K562 (cell line): ENCODE data around the gene WDR70. TPM values are rescaled to one million over a fixed set of nuclear protein-coding genes. Genes with fewer than 3 reads are reported as not detected.
"Not testable (repeated sequence)": the region's sequence is repeated elsewhere in the genome, so short reads cannot be mapped to it uniquely, and the experiment has no call there.

ENCODE experiments used
- ATAC-seq: fragments of 200-7000 bp; cut with Tn5 transposase; 3 replicates; pipeline ENCODE4 v1.9.1; 2020; ENCODE audit warnings: moderate library complexity
- BruUV-seq: library from RNA; stranded (reverse); fragments of 400-500 nt; replicated peaks from 2 replicates; lab custom pipeline; 2021; lab: Mats Ljungman, UMichigan
- CTCF ChIA-PET: fragments of 300-600 bp; formaldehyde crosslinking; extraction: SDS; loops from one replicate; lab custom pipeline; 2021; ENCODE audit warnings: low intra/inter-chr PET ratio; lab: Yijun Ruan, JAX
- POLR2A ChIA-PET: fragments of 300-600, 350-650 bp; sonication (Branson Sonifier 250); formaldehyde crosslinking; extraction: SDS; loops from one replicate; lab custom pipeline; 2021; ENCODE audit warnings: antibody characterized with exemption, inconsistent platforms; lab: Yijun Ruan, JAX
- DNase-seq, 4 experiments: peaks; one replicate each; pipeline versions ENCODE4 v3.0.0 to v3.0.0-alpha.2; 2011 to 2018; ENCODE audit warnings: low spot score in 3 of 4, mixed read lengths in 3 of 4; ENCODE audit errors: extremely low read depth in 1 of 4
- FAIRE-seq: peaks from 2 replicates; lab custom pipeline; 2011; peaks lifted over from hg19 to GRCh38; lab: Jason Lieb, UNC
- H2AFZ ChIP-seq: 2 replicates; pipeline ENCODE4 v1.6.0; 2011; ENCODE audit warnings: low read depth, low read length, control low read depth, inconsistent platforms
- H3K27ac ChIP-seq: fragments of 200-600 bp; 3 replicates; pipeline ENCODE4 v1.8.0; 2011; ENCODE audit warnings: low read depth, mild to moderate bottlenecking, control low read depth, inconsistent platforms, low read length, moderate library complexity, mixed read lengths; ENCODE audit errors: extremely low read depth
- H3K27me3 ChIP-seq, 2 experiments: fragments of 300-600 bp in 1 of 2; 2 replicates in 1 of 2; 3 replicates in 1 of 2; pipeline versions ENCODE4 v1.6.0 to v1.8.0; 2011; ENCODE audit warnings: inconsistent platforms in 2 of 2, low read length in 2 of 2, mild to moderate bottlenecking in 1 of 2, mixed read lengths in 1 of 2, moderate library complexity in 1 of 2; ENCODE audit not compliant: control insufficient read depth in 2 of 2, insufficient read depth in 2 of 2
- H3K36me3 ChIP-seq: fragments of 300-600 bp; 3 replicates; pipeline ENCODE4 v1.8.0; 2011; ENCODE audit warnings: mild to moderate bottlenecking, low read length, inconsistent platforms; ENCODE audit not compliant: control insufficient read depth, insufficient read depth
- H3K4me1 ChIP-seq, 2 experiments: fragments of 200-600 bp in 1 of 2; replicated peaks in 1 of 2; 2 replicates in 1 of 2; 3 replicates in 1 of 2; pipeline versions ENCODE4 v1.5.1 to v1.8.0; 2011; ENCODE audit warnings: inconsistent platforms in 2 of 2, low read length in 2 of 2, mild to moderate bottlenecking in 1 of 2, mixed read lengths in 1 of 2, moderate library complexity in 1 of 2; ENCODE audit not compliant: control insufficient read depth in 2 of 2, insufficient read depth in 2 of 2
- H3K4me2 ChIP-seq: 2 replicates; pipeline ENCODE4 v1.6.1; 2011; ENCODE audit warnings: low read length, control low read depth, inconsistent platforms, mixed read lengths; ENCODE audit not compliant: insufficient read depth
- H3K4me3 ChIP-seq: fragments of 200-600 bp; sonication (generic), shearing (Covaris generic); 2 replicates; pipeline ENCODE4 v1.5.1; 2016; ENCODE audit warnings: control low read depth, inconsistent platforms
- H3K79me2 ChIP-seq: fragments of 200-600 bp; 3 replicates; pipeline ENCODE4 v1.8.0; 2011; ENCODE audit warnings: low read length, inconsistent platforms; ENCODE audit not compliant: control insufficient read depth, insufficient read depth
- H3K9ac ChIP-seq, 2 experiments: 2 replicates each; pipeline versions ENCODE4 v1.6.0 to v1.6.1; 2011; ENCODE audit warnings: low read depth in 2 of 2, low read length in 2 of 2, control low read depth in 1 of 2, inconsistent platforms in 1 of 2, mild to moderate bottlenecking in 1 of 2, mixed read lengths in 1 of 2; ENCODE audit not compliant: insufficient read depth in 1 of 2
- H3K9me1 ChIP-seq: one replicate; pipeline ENCODE4 v1.6.0; 2011; ENCODE audit warnings: inconsistent platforms, mild to moderate bottlenecking, low read length, moderate library complexity; ENCODE audit not compliant: control insufficient read depth, insufficient read depth
- H3K9me3 ChIP-seq: replicated peaks from 2 replicates; pipeline ENCODE4 v1.5.1; 2011; ENCODE audit warnings: low read depth, low read length, inconsistent platforms; ENCODE audit not compliant: control insufficient read depth, insufficient read depth
- H4K20me1 ChIP-seq: replicated peaks from 2 replicates; pipeline ENCODE4 v1.6.1; 2011; ENCODE audit warnings: low read length, inconsistent platforms, mixed read lengths; ENCODE audit not compliant: control insufficient read depth, insufficient read depth
- CC2D1A ChIP-seq: fragments of 450-650 bp; IDR thresholded peaks from 2 replicates; pipeline ENCODE4 v1.6.1; 2017; ENCODE audit warnings: mild to moderate bottlenecking
- DMBX1 ChIP-seq: fragments of 250-450 bp; sonication (Bioruptor Pico); IDR thresholded peaks from 2 replicates; pipeline ENCODE4 v1.8.0; 2022; ENCODE audit warnings: inconsistent platforms, mild to moderate bottlenecking, moderate library complexity, borderline replicate concordance
- ESRRA ChIP-seq: fragments of 450-650 bp; IDR thresholded peaks from 2 replicates; pipeline ENCODE4 v1.6.1; 2014; ENCODE audit warnings: low read depth, mild to moderate bottlenecking, moderate library complexity, borderline replicate concordance
- ETS1 ChIP-seq: conservative IDR thresholded peaks from 2 replicates; pipeline ENCODE4 v1.6.1; 2011; ENCODE audit warnings: low read depth, mild to moderate bottlenecking, low read length; ENCODE audit not compliant: control insufficient read depth
- FOXP4 ChIP-seq: sonication (generic); formaldehyde crosslinking; IDR thresholded peaks from 2 replicates; pipeline ENCODE4 v1.8.0; 2022; ENCODE audit warnings: mild to moderate bottlenecking, missing genetic modification reagents, borderline replicate concordance
- GABPB1 ChIP-seq: sonication (generic); formaldehyde crosslinking; IDR thresholded peaks from 2 replicates; pipeline ENCODE4 v1.8.0; 2022; ENCODE audit warnings: mild to moderate bottlenecking, missing genetic modification reagents
- HDAC1 ChIP-seq, 2 experiments: fragments of 450-650 bp; IDR thresholded peaks; 2 replicates each; pipeline ENCODE4 v1.6.1; 2016 to 2017; ENCODE audit warnings: inconsistent platforms in 1 of 2, mild to moderate bottlenecking in 1 of 2, moderate library complexity in 1 of 2
- NFE2 ChIP-seq: IDR thresholded peaks from 2 replicates; pipeline ENCODE4 v1.6.1; 2014; ENCODE audit warnings: antibody characterized with exemption, low read depth
- NFIC ChIP-seq: fragments of 450-650 bp; IDR thresholded peaks from 2 replicates; pipeline ENCODE4 v1.6.1; 2017; ENCODE audit warnings: mild to moderate bottlenecking, inconsistent platforms
- SUPT5H ChIP-seq: fragments of 450-650 bp; IDR thresholded peaks from 2 replicates; pipeline ENCODE4 v1.6.1; 2016
- TBP ChIP-seq: optimal IDR thresholded peaks from 2 replicates; pipeline ENCODE3; 2011; ENCODE audit warnings: low read depth, low read length, improper control_type of control experiment
- WGBS: fragments of 100-300 bp; shearing (Covaris generic); methylation state at CpG from one replicate; pipeline ENCODE4 v1.1.6; 2016; ENCODE audit warnings: low coverage, mixed read lengths; ENCODE audit not compliant: insufficient coverage; ENCODE audit errors: missing lambda C conversion rate; 5-methylcytosine and 5-hydroxymethylcytosine counted together
- in situ Hi-C: fragments of 300-500 bp; cut with MboI; formaldehyde crosslinking; loops from 4 replicates; pipeline ENCODE4 v1.15.0; 2018; ENCODE audit warnings: inconsistent platforms, mixed read lengths
- intact Hi-C: fragments of 100-400 bp; cut with micrococcal nuclease; formaldehyde crosslinking; loops from 2 replicates; pipeline ENCODE4 v1.14.2; 2022
- polyA plus RNA-seq, 8 experiments: library from polyadenylated mRNA; depleted of rRNA in 4 of 8; stranded (reverse) in 5 of 8; unstranded in 3 of 8; fragments of >200 nt; fragmentation: Nextera tagmentation in 2 of 8; fragmentation: Illumina TruSeq in 1 of 8; extraction: Ambion mirVana in 2 of 8; extraction: Trizol in 1 of 8; gene quantifications; 2 replicates each; pipeline versions ENCODE4 v1.2.1 to v1.2.3, GENCODE V29; 2011 to 2014; ENCODE audit warnings: inconsistent platforms in 1 of 8, missing spikeins in 1 of 8
- total RNA-seq, 7 experiments: library from RNA; depleted of rRNA in 6 of 7; stranded (reverse); fragments of >200 nt in 6 of 7; fragmentation: Illumina TruSeq in 2 of 7; extraction: Trizol in 2 of 7; gene quantifications; 2 replicates each; pipeline versions ENCODE4 v1.2.1 to v1.2.3, GENCODE V29; 2011 to 2021; ENCODE audit warnings: low replicate concordance in 1 of 7

Gene WDR70
- total and polyA plus RNA-seq, 9 of the 15 experiments (the other 6 are each of a cell fraction or from before 2014, with no cell fraction given), result 16.8 to 46.6 (median 38.8) TPM

- TF ChIP-seq ETS1, result 0 out of 2 replicates have a peak, but pooled peaks have one; percentile 47
- peak; percentile 43; the same call in 1 of the 2 replicates for TF ChIP-seq ESRRA
- peak; percentile 9; the same call in 1 of the 2 replicates for TF ChIP-seq DMBX1 (CRISPR knock-in tag)
- TF ChIP-seq GABPB1, result peak; percentile 93
- TF ChIP-seq FOXP4 (CRISPR knock-in tag), result 0 out of 2 replicates have a peak, but pooled peaks have one; percentile 65
- peak; percentile 84 for TF ChIP-seq SUPT5H
- TF ChIP-seq NFE2, result peak; percentile 15; the same call in 1 of the 2 replicates
- peak; percentile 63 for TF ChIP-seq NFIC
- TF ChIP-seq HDAC1 (IDR thresholded peaks at IDR 0.05), result peak in 1 of 2 experiments; percentile 65; a peak in 1 of 4 replicates
- peak; percentile 73; the same call in 1 of the 2 replicates for TF ChIP-seq CC2D1A
- peak; percentile 25 for TF ChIP-seq TBP
- TF ChIP-seq, all 486 proteins: peak for 102; not testable (repeated sequence) for 384
Observed at GRCh38 chr5:37379100-37379628, at the start of gene WDR70 (continued).

- H3K27me3 ChIP-seq, H4K20me1 ChIP-seq, CTCF ChIA-PET, H3K9me3 ChIP-seq, H3K27ac ChIP-seq, H2AFZ ChIP-seq, H3K9ac ChIP-seq, intact Hi-C loops, BruUV-seq, H3K4me2 ChIP-seq, in situ Hi-C loops, H3K79me2 ChIP-seq, H3K9me1 ChIP-seq, FAIRE-seq, ATAC-seq, H3K4me1 ChIP-seq, DNase-seq, H3K4me3 ChIP-seq: not testable (repeated sequence)
- H3K36me3 ChIP-seq, result peaks cover 86% of the 10 kb centered on the region
- 95% methylated on average over 12 of the region's 12 CpGs for WGBS
- POLR2A ChIA-PET, result interaction anchor here (1.0 kb wide), 1 partner anchor 31 kb away, joined by 3 read pairs; no protein-coding TSS in a partner anchor
Observed at GRCh38 chr5:37334754-37335153, 44.4 kb upstream of the WDR70 start.

- peaks cover 84% of the 10 kb centered on the region for H3K36me3 ChIP-seq
- not testable (repeated sequence) for FAIRE-seq, DNase-seq
Observed at GRCh38 chr5:37342741-37343140, 36.4 kb upstream of the WDR70 start.

More at GRCh38 chr5:37342741-37343140, 36.4 kb upstream of the WDR70 start:
- H3K9ac ChIP-seq, H3K4me1 ChIP-seq, H3K9me3 ChIP-seq, intact Hi-C loops, H3K9me1 ChIP-seq, H2AFZ ChIP-seq, H3K4me3 ChIP-seq, H3K4me2 ChIP-seq, H4K20me1 ChIP-seq, ATAC-seq, H3K27me3 ChIP-seq, in situ Hi-C loops, POLR2A ChIA-PET, BruUV-seq, H3K27ac ChIP-seq, H3K79me2 ChIP-seq, CTCF ChIA-PET: not testable (repeated sequence)
- WGBS, result 91% methylated on average over 12 of the region's 18 CpGs
